ENCODE measurements around the gene SDK1. TPM values are rescaled to one million over a fixed set of nuclear protein-coding genes. Genes with fewer than 3 reads are reported as not detected.

Gene SDK1
- total RNA-seq, 1 donor from 2014 or later: 16.7 TPM

DNA sequence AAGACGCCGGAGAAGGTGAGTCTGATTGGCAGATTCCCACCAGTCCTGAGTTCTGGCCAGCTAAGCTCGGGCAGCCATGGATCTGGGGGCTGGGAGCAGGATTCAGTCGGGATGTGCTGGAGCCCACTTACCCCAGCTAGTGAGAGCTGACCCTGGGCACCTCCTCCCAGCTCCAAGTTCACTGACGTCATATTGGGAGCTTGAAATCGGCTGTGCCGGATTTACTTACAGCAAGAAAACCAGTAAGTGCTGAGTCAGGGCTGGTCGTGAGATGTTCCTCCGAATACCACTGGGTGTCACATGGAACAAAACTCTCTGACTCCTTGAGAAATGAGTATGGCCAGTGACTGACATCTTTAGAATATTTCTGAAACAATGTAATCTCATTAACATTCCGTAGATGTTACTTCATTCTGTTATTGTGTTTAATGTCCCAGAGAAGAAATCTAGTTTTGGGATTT, 621.2 kb downstream of the SDK1 start:
- no peak overlapping the region for H3K4me3 ChIP-seq
- peak overlapping the region; percentile 59 for H3K27ac ChIP-seq
- H3K36me3 ChIP-seq: no peaks in the 10 kb centered on the region
- no peaks in the 10 kb centered on the region for H3K27me3 ChIP-seq
- DNase-seq (ENCODE audit: extremely low spot score in 2 of 2): no peak
- H3K9me3 ChIP-seq: no peaks in the 10 kb centered on the region
- intact Hi-C loops (cut with DNase I): no loop called here
- peaks cover 7% of the 10 kb centered on the region for H3K4me1 ChIP-seq
- TF ChIP-seq POLR2A (IDR thresholded peaks at IDR 0.05): no peak
- peak in 1 of 3 experiments; percentile 25 for TF ChIP-seq CTCF (IDR thresholded peaks at IDR 0.05)
- TF ChIP-seq POLR2AphosphoS5 (IDR thresholded peaks at IDR 0.05; ENCODE audit: insufficient read depth in 1 of 2, low read depth in 1 of 2): peak in 1 of 2 donors; percentile 52

- no peak for DNase-seq (ENCODE audit: extremely low spot score in 2 of 2)
- no peak overlapping the region for H3K27ac ChIP-seq
- no peaks in the 10 kb centered on the region for H3K9me3 ChIP-seq
- H3K36me3 ChIP-seq: no peaks in the 10 kb centered on the region
- intact Hi-C loops (cut with DNase I): no loop called here
- H3K4me1 ChIP-seq: peaks cover 7% of the 10 kb centered on the region
- H3K27me3 ChIP-seq: no peaks in the 10 kb centered on the region
- H3K4me3 ChIP-seq: no peak overlapping the region
- TF ChIP-seq POLR2A (IDR thresholded peaks at IDR 0.05) (no peak), CTCF (IDR thresholded peaks at IDR 0.05) (no peak), POLR2AphosphoS5 (IDR thresholded peaks at IDR 0.05; ENCODE audit: insufficient read depth in 1 of 2, low read depth in 1 of 2) (no peak)
These were observed 622.4 kb downstream of the SDK1 start for GRCh38 chr7:3923307-3923918.

GRCh38 chr7:3924277-3924676, 623.2 kb downstream of the SDK1 start:
- intact Hi-C loops (cut with DNase I): no loop called here
- no peak for DNase-seq (ENCODE audit: extremely low spot score in 2 of 2)
- H3K27ac ChIP-seq: no peak overlapping the region
- H3K9me3 ChIP-seq: no peaks in the 10 kb centered on the region
- TF ChIP-seq CTCF (IDR thresholded peaks at IDR 0.05) (no peak), POLR2A (IDR thresholded peaks at IDR 0.05) (no peak), POLR2AphosphoS5 (IDR thresholded peaks at IDR 0.05; ENCODE audit: insufficient read depth in 1 of 2, low read depth in 1 of 2) (no peak)
- no peaks in the 10 kb centered on the region for H3K27me3 ChIP-seq
- peaks cover 7% of the 10 kb centered on the region for H3K4me1 ChIP-seq
- H3K36me3 ChIP-seq: no peaks in the 10 kb centered on the region
- no peak overlapping the region for H3K4me3 ChIP-seq

- no peaks in the 10 kb centered on the region for H3K4me1 ChIP-seq
- no peak overlapping the region for H3K4me3 ChIP-seq
- H3K27me3 ChIP-seq: no peaks in the 10 kb centered on the region
- peak in 1 of 2 donors; percentile 70 for DNase-seq (ENCODE audit: extremely low spot score in 2 of 2)
- intact Hi-C loops (cut with DNase I): no loop called here
- TF ChIP-seq POLR2A (IDR thresholded peaks at IDR 0.05) (no peak), CTCF (IDR thresholded peaks at IDR 0.05) (no peak), POLR2AphosphoS5 (IDR thresholded peaks at IDR 0.05; ENCODE audit: insufficient read depth in 1 of 2, low read depth in 1 of 2) (no peak)
- no peak overlapping the region for H3K27ac ChIP-seq
- no peaks in the 10 kb centered on the region for H3K36me3 ChIP-seq
- H3K9me3 ChIP-seq: no peaks in the 10 kb centered on the region
These were observed 626.5 kb downstream of the SDK1 start for GRCh38 chr7:3927446-3928110.

All from vagina (tissue), 2 donors.